ENCODE data around the gene HNRNPAB.

GRCh38 chr5:178196281-178196812 is 8.0 kb upstream of the HNRNPAB start:
- TF ChIP-seq CTCF (IDR thresholded peaks at IDR 0.05): no peak
- no peak for TF ChIP-seq POLR2A (IDR thresholded peaks at IDR 0.05)
- TF ChIP-seq POLR2AphosphoS5 (IDR thresholded peaks at IDR 0.05): no peak
- no peak for TF ChIP-seq EP300 (IDR thresholded peaks at IDR 0.05)
